HG03460 (cell line): Measurements from ENCODE around the gene CFL1.
A peak's percentile ranks its signal among the peaks of the same experiment; 100 is the strongest.

Experiments
- ATAC-seq: cut with Tn5 transposase; IDR thresholded peaks from one replicate; pipeline ENCODE4 v1.9.1; 2021; ENCODE audit not compliant: unreplicated experiment

CFL1 gene

GRCh38 chr11:65888163-65888814 lies 30.3 kb upstream of the CFL1 start, which contains the start of gene FIBP:
Gene FIBP (minus strand): TSS chr11:65888471. CDS start chr11:65888418, 53 bp downstream.
- peak; percentile 35 for ATAC-seq

DNA sequence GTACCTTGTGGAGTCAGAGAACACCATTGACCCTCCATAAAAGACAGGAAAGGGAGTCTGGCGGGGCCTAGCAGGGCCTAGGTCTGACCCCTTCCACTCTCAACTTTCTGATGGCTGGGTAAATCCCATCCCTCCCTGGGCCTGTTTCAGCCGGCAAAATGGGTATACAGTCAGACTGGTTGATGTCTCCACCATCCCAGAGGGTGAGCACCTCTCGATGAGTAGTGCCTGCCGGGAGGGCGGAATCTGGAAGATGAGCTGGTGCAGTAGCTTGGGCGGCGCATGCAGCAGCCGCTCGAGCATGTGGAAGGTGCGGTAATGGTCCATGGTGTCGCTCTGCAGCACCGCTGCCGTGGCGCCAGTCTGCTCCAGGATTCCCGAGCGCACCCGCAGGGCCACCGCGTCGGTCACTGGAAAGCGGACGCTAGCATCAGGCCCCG lies 29.8 kb upstream of the CFL1 start:
- no peak for ATAC-seq

- no peak for ATAC-seq
These were observed 29.1 kb upstream of the CFL1 start for GRCh38 chr11:65886826-65887722.

DNA sequence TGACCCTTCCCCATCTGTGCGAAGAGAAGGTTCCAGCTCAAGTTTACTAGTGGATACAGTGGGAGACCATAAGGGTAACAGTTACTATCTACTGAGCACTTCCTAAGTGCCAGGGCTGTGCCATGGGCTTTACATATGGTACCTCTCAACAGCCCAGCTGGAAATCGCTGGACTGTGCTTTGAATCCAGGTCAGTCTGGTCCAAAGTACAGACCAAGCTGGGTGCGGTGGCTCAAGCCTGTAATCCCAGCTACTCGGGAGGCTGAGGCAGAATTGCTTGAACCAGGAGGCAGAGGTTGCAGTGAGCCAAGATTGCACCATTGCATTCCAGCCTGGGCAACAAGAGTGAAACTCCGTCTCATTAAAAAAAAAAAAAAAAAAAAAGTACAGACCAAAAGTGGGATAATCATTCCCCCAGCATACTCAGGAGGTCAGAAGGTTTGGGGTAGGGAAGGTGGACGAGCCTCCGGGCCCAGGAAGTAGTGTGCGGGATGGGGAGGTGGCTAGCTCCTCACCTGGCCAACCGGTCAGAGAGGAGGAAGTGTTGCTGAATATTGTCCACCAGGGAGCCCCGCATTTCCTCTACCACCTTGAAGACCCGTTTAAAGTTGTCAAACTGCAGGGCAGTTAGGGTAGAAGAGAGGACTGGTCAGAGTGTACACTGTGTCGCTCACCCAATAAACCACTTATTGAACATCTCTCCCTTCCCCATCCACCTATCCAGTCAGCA lies 28.0 kb upstream of the CFL1 start:
- no peak for ATAC-seq

DNA sequence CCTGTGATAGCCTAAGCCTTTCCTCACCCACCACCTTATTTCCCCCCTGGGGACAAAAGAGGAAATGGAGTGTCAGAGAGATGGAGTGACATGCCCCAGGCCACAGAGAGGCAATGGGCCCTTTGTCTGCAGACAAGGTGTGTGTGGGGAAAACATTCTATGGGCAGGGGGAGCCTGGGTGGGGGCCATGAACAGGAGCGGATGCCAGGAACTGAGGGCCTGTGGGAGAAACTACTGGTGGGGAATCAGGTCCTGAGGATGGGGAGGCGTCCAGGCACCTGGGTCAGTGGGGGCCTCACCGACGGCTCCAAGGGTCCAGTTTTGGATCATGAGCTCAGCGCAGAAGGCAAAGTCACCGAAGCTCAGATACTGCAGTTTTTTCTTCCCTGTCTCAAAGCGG lies 27.3 kb upstream of the CFL1 start:
- no peak for ATAC-seq

DNA sequence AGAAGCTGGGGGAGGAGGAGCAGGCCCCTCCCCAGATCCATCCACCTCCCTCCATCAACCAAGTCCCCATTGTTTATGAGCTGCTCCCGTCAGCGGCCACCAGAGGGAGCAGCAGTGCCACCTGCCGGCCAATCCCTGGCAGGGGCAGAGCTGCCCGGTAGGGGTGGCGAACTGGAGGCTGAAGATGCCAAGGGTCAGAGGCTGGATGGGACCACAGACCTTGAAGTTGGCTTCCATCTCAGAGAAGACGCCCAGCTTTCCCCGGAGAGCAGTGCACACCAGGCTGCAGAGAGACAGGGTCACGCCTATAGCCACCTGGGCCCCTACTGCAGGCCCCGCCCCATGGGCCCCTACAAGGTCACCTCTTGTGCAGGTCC lies 26.7 kb upstream of the CFL1 start:
- ATAC-seq: no peak

DNA sequence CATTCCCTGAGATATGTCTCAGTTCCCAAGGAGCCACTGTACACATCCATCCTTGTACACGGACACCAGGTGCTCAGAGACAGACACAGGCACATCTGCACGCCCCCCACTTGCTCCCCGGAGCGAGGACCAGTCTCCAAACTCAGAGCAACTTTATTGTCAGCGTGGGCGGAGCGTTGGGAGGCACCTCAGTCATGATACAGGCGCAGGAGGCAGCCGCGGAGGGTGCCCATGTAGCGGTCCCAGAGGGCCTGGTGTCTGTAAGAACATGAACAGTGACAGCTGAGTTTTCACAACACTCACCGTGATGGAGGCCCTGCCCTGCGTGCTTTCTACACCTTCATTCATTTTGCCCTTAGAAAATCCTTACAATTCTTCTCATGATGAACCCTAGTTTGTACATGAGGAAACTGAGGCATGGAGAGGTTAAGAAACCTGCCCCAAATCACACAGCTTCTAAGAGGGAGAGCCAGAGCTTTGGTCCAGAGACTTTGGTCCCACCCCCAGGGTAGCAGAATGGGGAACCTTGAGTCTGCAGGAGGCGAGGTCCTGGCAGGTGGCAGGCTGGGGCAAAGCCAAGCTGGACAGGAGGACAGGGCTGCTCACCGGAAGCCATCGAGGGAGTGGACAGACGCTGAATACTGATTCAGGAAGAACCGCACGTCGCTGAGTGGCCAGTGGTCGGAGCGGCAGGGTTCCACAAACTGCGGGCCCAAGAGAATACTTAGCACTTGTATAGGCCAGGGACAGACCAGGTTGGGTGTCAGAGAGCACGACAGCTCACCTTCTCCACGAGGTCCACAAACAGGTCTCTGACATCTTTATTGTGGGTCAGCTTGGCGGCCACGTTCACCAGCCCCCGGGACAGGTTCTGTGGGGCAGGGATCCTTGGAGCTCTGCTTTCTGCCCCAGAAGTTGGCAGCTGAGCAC lies 26.1 kb upstream of the CFL1 start:
- no peak for ATAC-seq

GRCh38 chr11:65883058-65883761 lies 25.2 kb upstream of the CFL1 start:
- ATAC-seq: no peak

GRCh38 chr11:65882120-65883057 lies 24.4 kb upstream of the CFL1 start:
- no peak for ATAC-seq

GRCh38 chr11:65880844-65881421 lies 23.0 kb upstream of the CFL1 start:
- ATAC-seq: no peak

DNA sequence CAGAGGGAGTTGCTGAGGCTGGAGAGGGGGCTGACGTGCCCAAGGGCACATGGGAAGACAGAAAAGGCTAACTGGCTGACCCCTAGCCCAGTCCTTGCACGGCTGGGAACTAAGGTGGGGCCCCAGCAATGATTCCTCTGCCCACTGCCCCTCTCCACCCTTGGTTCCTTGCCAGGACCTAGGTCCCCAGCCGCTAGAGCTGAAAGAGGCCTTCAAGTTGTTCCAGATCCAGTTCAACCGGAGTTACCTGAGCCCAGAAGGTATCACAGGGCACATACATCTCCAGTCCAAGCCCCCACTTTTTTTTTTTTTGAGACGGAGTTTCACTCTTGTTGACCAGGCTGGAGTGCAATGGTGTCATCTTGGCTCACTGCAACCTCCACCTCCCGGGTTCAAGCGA lies 22.0 kb upstream of the CFL1 start:
- no peak for ATAC-seq

- no peak for ATAC-seq
These were observed 21.6 kb upstream of the CFL1 start, which contains the start of gene CTSW for GRCh38 chr11:65879617-65880016. Gene CTSW (plus strand): TSS chr11:65879837. CDS start chr11:65879855, 18 bp downstream.

GRCh38 chr11:65873318-65874156 lies 15.6 kb upstream of the CFL1 start:
- ATAC-seq: peak; percentile 62

DNA sequence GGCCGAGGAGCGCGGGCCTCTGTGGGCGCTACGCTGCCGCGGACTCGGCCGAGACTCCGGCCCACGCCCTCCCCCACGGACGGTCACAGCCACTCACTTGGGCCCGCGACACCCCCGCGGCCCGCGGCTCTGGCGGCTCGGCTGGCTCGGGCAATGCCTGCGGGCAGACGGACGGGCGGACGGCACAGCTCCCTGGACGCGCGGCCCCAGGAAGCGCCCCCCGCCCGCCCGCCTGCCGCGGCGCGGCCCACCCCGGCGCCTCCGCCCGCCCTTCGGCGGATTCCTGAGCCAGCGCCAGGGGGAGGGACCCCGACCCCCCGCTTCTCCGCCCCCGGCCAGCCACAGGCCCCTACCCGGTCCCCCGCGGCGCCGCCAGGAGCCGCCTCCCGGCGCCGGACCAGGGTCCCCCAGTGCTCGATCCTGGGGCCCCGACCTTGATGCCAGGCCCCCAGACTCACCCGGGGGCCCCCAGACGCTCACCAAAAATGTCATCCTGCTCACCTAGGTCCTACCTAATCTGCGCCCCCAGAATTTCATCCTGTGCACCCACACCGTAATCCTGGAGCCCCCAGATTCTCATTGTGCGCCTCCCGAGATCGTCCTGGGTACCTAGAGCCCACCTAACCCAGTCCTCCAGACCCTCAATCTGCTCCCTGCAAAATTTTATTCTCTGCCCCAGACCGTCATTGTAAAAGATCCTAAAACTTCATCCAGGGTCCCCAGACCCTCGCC lies 14.8 kb upstream of the CFL1 start, which contains the start of gene EFEMP2:
Gene EFEMP2 (minus strand): TSS at position 215 of the 732 bp plus-strand sequence. CDS start 446 bp downstream, outside the sequence.
- ATAC-seq: no peak

DNA sequence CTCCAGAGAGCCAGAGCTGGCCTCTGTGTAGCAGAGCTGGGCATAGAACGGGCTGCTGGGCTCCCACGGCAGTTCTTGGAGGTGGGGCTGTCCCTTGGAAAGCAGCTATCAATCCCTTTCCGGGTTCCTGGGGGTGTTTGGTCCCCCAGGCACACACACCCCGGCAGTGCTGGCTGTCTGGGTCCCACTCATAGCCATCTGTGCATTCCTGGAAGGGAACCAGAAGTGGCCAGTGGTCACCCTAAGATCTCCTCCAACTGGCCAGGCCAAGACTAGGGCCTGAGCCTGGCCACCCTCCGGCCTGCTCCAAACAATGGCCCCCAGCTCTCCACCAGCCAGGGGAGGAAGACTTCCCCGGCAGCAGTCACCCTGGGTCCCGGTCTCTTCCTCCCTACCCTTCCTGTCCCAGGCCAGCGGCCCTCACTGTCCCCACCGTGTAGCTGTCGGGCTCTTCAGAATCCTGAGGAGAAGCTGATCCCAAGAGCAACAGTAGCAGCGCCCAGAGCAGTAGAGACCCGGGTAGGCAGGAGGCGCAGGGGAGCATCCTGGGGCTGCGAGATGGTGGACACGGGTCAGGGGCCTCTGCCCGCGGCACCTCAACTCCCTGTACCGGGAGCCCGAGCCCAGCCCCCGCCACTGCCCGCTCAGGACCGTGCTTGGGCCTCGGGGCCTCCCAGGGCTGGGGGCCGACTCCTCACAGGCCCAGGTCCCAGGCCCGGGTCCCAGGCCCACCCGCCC lies 14.0 kb upstream of the CFL1 start:
- no peak for ATAC-seq
